Neural progenitor cell (in vitro differentiated cells): ENCODE measurements around the gene LITAFD. TPM values are rescaled to one million over a fixed set of nuclear protein-coding genes. Genes with fewer than 3 reads are reported as not detected.

ENCODE experiments used
- DNase-seq: peaks from one replicate; pipeline ENCODE4 v3.0.0-alpha.2; 2016; ENCODE audit warnings: low spot score
- H2AFZ ChIP-seq: fragments of 200-600 bp; sonication (generic); replicated peaks from 2 replicates; pipeline ENCODE4 v1.6.1; 2016; ENCODE audit warnings: antibody characterized with exemption
- H3F3A ChIP-seq: fragments of 200-600 bp; sonication (generic); 2 replicates; pipeline ENCODE4 v1.6.1; 2016; ENCODE audit warnings: antibody characterized with exemption, low read depth
- H3K27ac ChIP-seq: fragments of 200-600 bp; sonication (generic); 2 replicates; pipeline ENCODE4 v1.5.1; 2016; ENCODE audit warnings: mild to moderate bottlenecking
- H3K27me3 ChIP-seq: fragments of 200-600 bp; sonication (generic); 2 replicates; pipeline ENCODE4 v1.6.1; 2016; ENCODE audit warnings: mild to moderate bottlenecking, moderate library complexity
- H3K36me3 ChIP-seq: fragments of 200-600 bp; sonication (generic); 2 replicates; pipeline ENCODE4 v1.5.1; 2016
- H3K4me1 ChIP-seq: fragments of 200-600 bp; sonication (generic); 2 replicates; pipeline ENCODE4 v1.6.1; 2016; ENCODE audit warnings: mixed run types
- H3K4me2 ChIP-seq: fragments of 200-600 bp; sonication (generic); 2 replicates; pipeline ENCODE4 v1.6.1; 2016
- H3K4me3 ChIP-seq: fragments of 200-600 bp; sonication (generic); 2 replicates; pipeline ENCODE4 v1.5.1; 2016
- H3K79me2 ChIP-seq: fragments of 200-600 bp; sonication (generic); 2 replicates; pipeline ENCODE4 v1.6.1; 2016; ENCODE audit warnings: low read depth
- H3K9ac ChIP-seq: fragments of 200-600 bp; sonication (generic); 2 replicates; pipeline ENCODE4 v1.6.1; 2016
- H3K9me3 ChIP-seq: fragments of 200-600 bp; sonication (generic); 2 replicates; pipeline ENCODE4 v1.5.1; 2016; ENCODE audit warnings: low read depth
- H4K20me1 ChIP-seq: fragments of 200-600 bp; sonication (generic); 2 replicates; pipeline ENCODE4 v1.6.1; 2016; ENCODE audit warnings: low read depth
- H3K27ac Mint-ChIP-seq: 3 replicates; pipeline ENCODE4 v1.8.0; 2021; ENCODE audit warnings: mixed read lengths
- H3K27me3 Mint-ChIP-seq: 2 replicates; pipeline ENCODE4 v1.8.0; 2022; ENCODE audit warnings: low read depth, mild to moderate bottlenecking, inconsistent platforms, moderate library complexity, mixed read lengths; ENCODE audit not compliant: insufficient read depth
- H3K36me3 Mint-ChIP-seq: 3 replicates; pipeline ENCODE4 v1.8.0; 2021; ENCODE audit warnings: mixed read lengths
- H3K4me1 Mint-ChIP-seq: 3 replicates; pipeline ENCODE4 v1.8.0; 2021; ENCODE audit warnings: mixed read lengths
- H3K4me3 Mint-ChIP-seq: 3 replicates; pipeline ENCODE4 v1.8.0; 2021; ENCODE audit warnings: mild to moderate bottlenecking, moderate library complexity, mixed read lengths
- H3K9me3 Mint-ChIP-seq: 3 replicates; pipeline ENCODE4 v1.8.0; 2020; ENCODE audit warnings: mixed read lengths
- CTCF ChIP-seq: fragments of 200-600 bp; sonication (generic); IDR thresholded peaks from 2 replicates; pipeline ENCODE4 v1.5.1; 2017; ENCODE audit warnings: antibody characterized with exemption, mild to moderate bottlenecking
- EZH2 ChIP-seq: fragments of 200-600 bp; sonication (generic); IDR thresholded peaks from 2 replicates; pipeline ENCODE4 v1.6.1; 2017; ENCODE audit warnings: antibody characterized with exemption, mild to moderate bottlenecking, moderate library complexity
- EZH2phosphoT487 ChIP-seq: fragments of 200-600 bp; sonication (generic); IDR thresholded peaks from 2 replicates; pipeline ENCODE4 v1.6.1; 2017; ENCODE audit warnings: antibody characterized with exemption
- total RNA-seq: library from RNA; depleted of rRNA; stranded (reverse); fragments of >200 nt; gene quantifications from 2 replicates; pipeline ENCODE4 v1.2.3, GENCODE V29; 2015; ENCODE audit warnings: low replicate concordance

The LITAFD gene
- total RNA-seq, 1 donor from 2014 or later = not detected

GRCh38 chr16:8882725-8883377, 700 bp downstream of the LITAFD start:
- H3K27me3 Mint-ChIP-seq = peaks cover 11% of the 10 kb centered on the region
- H3K9me3 Mint-ChIP-seq = no peaks in the 10 kb centered on the region
- peak overlapping the region; percentile 42 for H3K27ac Mint-ChIP-seq

GRCh38 chr16:8885674-8886592, 3.8 kb downstream of the LITAFD start:
- H3K36me3 ChIP-seq = no peaks in the 10 kb centered on the region
- Mint-ChIP-seq H3K27ac (peak overlapping the region; percentile 11), H3K4me3 (no peak overlapping the region), H3K27me3 (peaks cover 11% of the 10 kb centered on the region), H3K36me3 (peaks cover 14% of the 10 kb centered on the region), H3K9me3 (no peaks in the 10 kb centered on the region), H3K4me1 (peaks cover 22% of the 10 kb centered on the region)
- H3K79me2 ChIP-seq = no peaks in the 10 kb centered on the region
- H3K4me3 ChIP-seq = no peak overlapping the region
- no peak overlapping the region for H3K4me2 ChIP-seq
- peaks cover 10% of the 10 kb centered on the region for H3F3A ChIP-seq
- peaks cover 21% of the 10 kb centered on the region for H4K20me1 ChIP-seq
- H3K9ac ChIP-seq = no peak overlapping the region
- DNase-seq = peak; percentile 44
- peaks cover 8% of the 10 kb centered on the region for H3K4me1 ChIP-seq
- no peaks in the 10 kb centered on the region for H3K9me3 ChIP-seq
- H2AFZ ChIP-seq = no peak overlapping the region
- no peak overlapping the region for H3K27ac ChIP-seq
- TF ChIP-seq EZH2 = no peak
- TF ChIP-seq CTCF = peak; percentile 24
- no peaks in the 10 kb centered on the region for H3K27me3 ChIP-seq

More at GRCh38 chr16:8882725-8883377, 700 bp downstream of the LITAFD start:
- H3K4me1 Mint-ChIP-seq = peaks cover 16% of the 10 kb centered on the region
- H3K36me3 Mint-ChIP-seq = peaks cover 6% of the 10 kb centered on the region
- peaks cover 19% of the 10 kb centered on the region for H4K20me1 ChIP-seq
- no peak overlapping the region for H3K9ac ChIP-seq
- H3K4me3 Mint-ChIP-seq = no peak overlapping the region
- no peak overlapping the region for H3K4me2 ChIP-seq
- peaks cover 8% of the 10 kb centered on the region for H3K4me1 ChIP-seq
- peaks cover 10% of the 10 kb centered on the region for H3F3A ChIP-seq
- H3K27ac ChIP-seq = no peak overlapping the region
- no peak for TF ChIP-seq EZH2phosphoT487
- no peak overlapping the region for H3K4me3 ChIP-seq
- H3K79me2 ChIP-seq = no peaks in the 10 kb centered on the region
- no peak overlapping the region for H2AFZ ChIP-seq
- H3K9me3 ChIP-seq = no peaks in the 10 kb centered on the region
- no peak for DNase-seq
- no peaks in the 10 kb centered on the region for H3K36me3 ChIP-seq
- no peaks in the 10 kb centered on the region for H3K27me3 ChIP-seq

GRCh38 chr16:8886593-8887430, 4.7 kb downstream of the LITAFD start:
- Mint-ChIP-seq H3K36me3 (peaks cover 21% of the 10 kb centered on the region), H3K27me3 (peaks cover 10% of the 10 kb centered on the region), H3K4me1 (peaks cover 27% of the 10 kb centered on the region), H3K4me3 (no peak overlapping the region), H3K9me3 (no peaks in the 10 kb centered on the region), H3K27ac (no peak overlapping the region)
- TF ChIP-seq EZH2phosphoT487 = no peak
- TF ChIP-seq CTCF = no peak
- TF ChIP-seq EZH2 = no peak
- Histone ChIP-seq H3K36me3 (no peaks in the 10 kb centered on the region), H3K4me1 (peaks cover 8% of the 10 kb centered on the region), H3K79me2 (no peaks in the 10 kb centered on the region), H3K9ac (no peak overlapping the region), H4K20me1 (peaks cover 28% of the 10 kb centered on the region), H3F3A (peaks cover 10% of the 10 kb centered on the region), H3K27ac (no peak overlapping the region), H3K4me3 (no peak overlapping the region), H3K4me2 (no peak overlapping the region), H3K27me3 (no peaks in the 10 kb centered on the region), H3K9me3 (no peaks in the 10 kb centered on the region), H2AFZ (no peak overlapping the region)
- DNase-seq = no peak
